Renal cortical epithelial cell (primary cell): Measurements from ENCODE around the gene UBE2QL1. TPM values are rescaled to one million over a fixed set of nuclear protein-coding genes. Genes with fewer than 3 reads are reported as not detected.

ENCODE experiments used
- DNase-seq: peaks from one replicate; pipeline ENCODE4 v3.0.0-alpha.2; 2011; ENCODE audit warnings: low read depth
- total RNA-seq: library from RNA; depleted of rRNA; stranded (reverse); fragments of >200 nt; gene quantifications from 2 replicates; pipeline ENCODE4 v1.2.3, GENCODE V29; 2014

The UBE2QL1 gene, protein sequence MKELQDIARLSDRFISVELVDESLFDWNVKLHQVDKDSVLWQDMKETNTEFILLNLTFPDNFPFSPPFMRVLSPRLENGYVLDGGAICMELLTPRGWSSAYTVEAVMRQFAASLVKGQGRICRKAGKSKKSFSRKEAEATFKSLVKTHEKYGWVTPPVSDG
- total RNA-seq, result not detected in 2 replicates

GRCh38 chr5:6448622-6449464 lies at the start of gene UBE2QL1:
Gene UBE2QL1, plus strand, starts transcription at chr5:6448859. Its CDS starts 35 bp downstream, at chr5:6448894.
- DNase-seq, result no peak

DNA sequence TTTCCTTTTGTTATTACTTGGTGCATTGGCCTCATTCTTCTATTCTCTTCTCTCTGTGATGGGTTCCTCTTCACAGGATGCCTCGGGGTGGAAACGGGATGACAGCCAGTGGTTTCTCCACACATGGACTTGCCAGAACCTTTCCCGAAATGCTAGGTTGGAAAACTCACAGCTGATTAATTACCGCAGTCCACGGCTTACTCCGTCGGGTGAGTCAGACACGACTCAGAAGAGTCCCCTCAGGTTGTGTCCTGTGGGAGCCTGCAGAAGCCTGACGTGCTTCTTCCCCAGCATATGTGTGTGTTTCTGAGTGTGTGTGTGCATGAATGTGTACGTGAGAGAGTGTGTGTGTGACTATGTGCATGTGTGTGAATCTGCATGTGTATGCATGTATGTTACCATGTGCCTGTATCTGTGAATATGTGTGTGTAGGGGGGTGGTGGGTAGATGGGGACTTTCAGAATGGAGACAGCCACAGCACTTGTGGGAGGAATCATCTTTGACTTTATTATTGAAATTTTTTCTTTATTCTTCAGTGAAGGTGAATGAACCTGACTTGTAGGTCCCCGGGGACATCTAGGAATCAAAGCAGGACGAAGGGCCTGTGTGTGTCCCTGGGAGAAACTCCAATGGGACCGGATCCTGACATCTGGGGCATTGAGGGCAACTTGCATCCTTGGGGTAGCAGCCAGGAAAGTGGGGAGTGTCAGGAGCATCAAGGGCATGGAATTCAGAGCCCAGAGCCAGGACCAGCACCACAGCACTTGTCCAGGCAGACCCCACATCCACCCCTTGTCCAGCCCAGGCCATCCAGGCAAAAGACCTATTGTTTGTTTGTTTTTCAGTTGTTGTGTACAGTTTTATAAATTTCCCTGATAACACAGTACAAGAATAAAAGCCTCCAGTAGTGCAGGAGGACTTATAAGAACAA lies 48.4 kb upstream of the UBE2QL1 start:
- peak; percentile 33 for DNase-seq

- no peak for DNase-seq
Measured at GRCh38 chr5:6401410-6401809, 47.2 kb upstream of the UBE2QL1 start.

DNA sequence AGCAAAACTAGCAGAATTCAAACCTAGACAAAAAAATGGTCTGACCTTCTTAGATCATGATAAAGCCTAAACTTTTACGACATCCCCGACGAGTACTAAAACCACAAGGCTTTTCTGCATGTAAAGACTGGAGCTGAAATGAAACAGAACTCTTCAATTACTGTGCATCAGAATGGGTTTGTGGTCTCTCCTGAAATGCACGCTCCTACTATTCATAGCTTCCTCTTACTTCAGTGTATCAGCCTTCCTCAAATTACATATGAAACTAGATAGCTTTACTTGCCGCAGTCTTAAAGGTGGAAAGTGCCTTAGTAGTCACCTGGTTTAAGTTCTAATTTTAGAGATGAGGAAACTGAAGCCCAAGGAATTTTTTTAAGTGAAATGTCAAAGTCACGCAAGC lies 45.7 kb upstream of the UBE2QL1 start:
- no peak for DNase-seq

GRCh38 chr5:6403416-6403815 lies 45.2 kb upstream of the UBE2QL1 start:
- no peak for DNase-seq

DNA sequence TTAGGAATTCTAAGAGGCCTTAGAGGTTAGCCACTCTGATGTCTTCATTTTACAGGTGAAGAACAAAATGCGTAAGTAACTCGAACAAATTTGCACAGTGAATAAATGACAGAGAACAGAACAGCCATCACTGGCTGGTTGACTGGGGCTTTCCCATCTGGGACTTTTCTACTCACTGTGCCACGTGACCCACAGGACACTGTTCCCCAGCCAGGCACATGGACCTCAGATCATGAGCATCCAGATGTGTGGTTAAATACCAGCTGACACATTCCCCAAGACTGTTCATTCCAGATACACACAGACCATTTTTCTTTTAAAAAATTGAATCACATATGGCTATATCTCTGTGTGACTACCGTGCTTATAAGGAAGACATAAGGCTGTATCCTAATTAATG lies 44.5 kb upstream of the UBE2QL1 start:
- DNase-seq, result no peak

GRCh38 chr5:6405591-6405990 lies 43.1 kb upstream of the UBE2QL1 start:
- DNase-seq, result no peak

DNA sequence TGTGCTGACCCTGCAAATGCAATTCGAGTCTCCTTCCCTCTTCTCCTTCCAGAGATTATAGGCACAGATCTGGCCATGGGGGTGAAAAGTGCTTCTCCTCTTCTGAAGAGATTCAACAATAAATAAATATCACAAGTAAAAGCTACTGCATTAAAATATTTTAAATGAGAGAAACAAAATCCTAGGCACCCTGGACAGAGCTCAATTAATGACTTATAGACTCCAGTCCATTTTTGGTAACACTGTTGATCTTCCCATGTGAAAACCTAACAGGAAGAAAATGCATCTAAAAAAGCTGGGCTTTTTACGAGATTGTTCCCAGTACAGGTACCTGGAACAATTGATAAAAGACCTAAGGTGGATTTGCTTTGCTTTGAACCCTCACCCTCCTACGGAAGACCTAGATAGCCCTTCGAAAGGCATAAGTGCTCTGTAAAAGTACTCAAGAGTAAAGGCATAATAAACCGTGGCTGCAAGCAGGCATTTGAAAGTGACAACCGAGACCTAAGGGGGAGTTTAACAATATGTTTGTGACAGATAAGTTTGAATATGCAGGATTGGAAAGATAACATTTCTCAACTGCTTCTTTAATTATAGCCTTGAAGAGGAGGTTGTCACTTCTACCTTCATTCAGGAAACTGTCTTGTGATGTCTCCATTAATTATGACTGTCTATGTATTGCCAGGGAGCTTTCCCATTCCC lies 41.0 kb upstream of the UBE2QL1 start:
- DNase-seq, result no peak

- no peak for DNase-seq
Measured at GRCh38 chr5:6408260-6408596, 40.4 kb upstream of the UBE2QL1 start.

- no peak for DNase-seq
Measured at GRCh38 chr5:6408627-6409446, 39.8 kb upstream of the UBE2QL1 start.

DNA sequence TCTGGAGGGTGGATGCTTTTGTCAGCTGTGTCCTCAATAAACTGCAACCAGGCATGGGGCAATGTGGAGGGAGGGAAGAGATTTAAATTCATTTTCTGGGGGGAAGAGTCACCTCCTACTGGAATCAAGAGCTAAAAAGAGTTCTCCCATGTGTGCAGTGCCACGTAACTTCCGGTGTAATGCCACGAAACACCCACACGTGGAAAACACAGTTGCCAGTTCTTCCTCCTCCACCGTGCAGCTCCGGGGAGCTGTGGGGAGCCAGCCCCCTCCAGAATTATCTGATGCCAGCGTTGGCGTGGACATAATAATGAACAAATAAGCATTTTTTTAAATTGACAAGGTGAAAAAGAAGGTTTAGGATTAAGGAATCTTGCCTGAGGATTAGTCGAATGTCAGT lies 38.2 kb upstream of the UBE2QL1 start:
- no peak for DNase-seq

- DNase-seq, result no peak
Measured at GRCh38 chr5:6411141-6411540, 37.5 kb upstream of the UBE2QL1 start.

GRCh38 chr5:6412811-6413210 lies 35.8 kb upstream of the UBE2QL1 start:
- no peak for DNase-seq

GRCh38 chr5:6417657-6418056 lies 31.0 kb upstream of the UBE2QL1 start:
- DNase-seq, result no peak

GRCh38 chr5:6418679-6419276 lies 29.9 kb upstream of the UBE2QL1 start:
- DNase-seq, result no peak

DNA sequence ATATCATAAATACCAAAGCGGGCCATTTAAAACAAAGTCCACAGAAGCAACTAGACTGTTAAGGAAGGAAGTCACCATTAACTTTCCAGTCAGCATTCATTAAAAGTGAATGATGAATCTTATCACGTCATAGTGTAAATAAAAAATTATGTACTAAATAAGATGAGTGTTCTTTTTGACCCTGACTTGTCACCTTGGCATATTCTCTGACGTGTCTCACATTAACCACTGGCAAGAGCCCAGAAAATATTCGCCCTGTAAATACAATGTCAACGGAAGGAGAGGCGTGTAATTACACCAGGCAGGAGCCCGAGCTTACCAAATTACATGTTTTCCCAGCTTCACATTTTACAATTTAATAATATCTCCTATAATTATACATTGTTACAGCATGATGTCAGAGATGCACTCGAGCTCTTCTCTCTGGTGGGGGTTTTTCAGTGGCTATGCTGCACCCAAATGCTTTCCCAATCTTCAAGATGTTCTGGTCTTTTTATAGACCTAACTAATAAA lies 29.3 kb upstream of the UBE2QL1 start:
- DNase-seq, result no peak

DNA sequence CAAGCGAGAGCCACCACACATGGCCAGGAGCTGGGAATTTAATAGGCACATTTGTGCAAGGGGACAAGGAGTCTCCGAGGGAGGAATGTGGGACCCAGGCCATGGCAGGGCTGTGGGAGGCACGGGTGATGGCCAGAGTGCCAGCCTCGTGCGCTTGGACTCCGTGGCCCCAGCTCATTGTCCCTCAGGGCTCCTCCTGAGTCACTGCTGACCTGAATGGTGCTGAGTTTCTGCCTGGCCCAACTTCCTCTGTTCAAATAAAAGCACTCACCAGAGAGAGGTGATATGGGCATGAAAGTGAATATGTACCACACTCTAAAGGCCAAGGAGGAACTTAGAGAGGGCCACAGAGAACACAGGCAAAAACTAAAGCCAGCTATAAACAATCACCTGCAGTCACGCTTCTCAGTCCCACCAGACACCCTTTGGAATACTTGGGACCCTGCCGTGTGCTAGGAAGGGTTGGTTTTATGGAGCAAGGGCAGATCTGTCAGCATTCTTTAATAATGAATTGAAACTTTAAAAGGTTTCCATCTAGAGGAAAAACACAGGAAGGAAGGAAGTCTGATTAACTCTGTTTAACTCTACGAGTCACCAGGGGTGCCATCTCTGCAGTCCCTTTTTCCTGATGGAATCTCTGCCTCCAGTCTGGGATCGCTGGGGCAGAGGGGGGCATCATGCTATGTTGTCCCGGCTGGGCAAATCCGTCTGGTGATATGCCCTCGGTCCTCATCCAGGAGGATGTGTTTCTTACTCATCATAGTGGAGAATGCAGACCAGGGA lies 25.1 kb upstream of the UBE2QL1 start:
- DNase-seq, result no peak

DNA sequence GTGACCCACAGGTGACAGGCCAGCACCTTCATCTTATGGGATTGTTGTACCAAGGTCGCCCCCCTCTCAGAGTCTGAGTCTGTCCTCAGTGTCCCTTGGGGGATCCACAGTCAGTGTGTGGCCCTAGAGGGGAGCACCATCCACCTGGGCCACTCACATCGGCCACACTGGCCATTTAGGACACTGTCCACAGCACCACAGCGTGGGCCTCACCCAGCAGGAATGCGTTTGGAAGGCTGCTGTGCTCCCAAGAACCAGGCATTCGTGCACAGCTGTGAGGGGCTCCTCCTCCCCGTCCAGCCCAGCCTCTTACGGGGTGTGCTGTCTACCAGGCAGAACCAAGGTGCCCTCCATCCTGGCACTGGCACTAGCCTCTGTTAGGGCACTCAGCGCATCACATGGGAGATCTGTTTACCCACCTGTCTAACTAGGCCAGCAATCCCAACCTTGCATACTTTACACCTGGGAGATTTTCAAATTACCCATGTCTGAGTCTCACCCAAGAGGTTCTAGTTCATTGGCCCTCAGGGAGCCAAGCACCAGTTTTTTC lies 24.5 kb upstream of the UBE2QL1 start:
- no peak for DNase-seq

DNA sequence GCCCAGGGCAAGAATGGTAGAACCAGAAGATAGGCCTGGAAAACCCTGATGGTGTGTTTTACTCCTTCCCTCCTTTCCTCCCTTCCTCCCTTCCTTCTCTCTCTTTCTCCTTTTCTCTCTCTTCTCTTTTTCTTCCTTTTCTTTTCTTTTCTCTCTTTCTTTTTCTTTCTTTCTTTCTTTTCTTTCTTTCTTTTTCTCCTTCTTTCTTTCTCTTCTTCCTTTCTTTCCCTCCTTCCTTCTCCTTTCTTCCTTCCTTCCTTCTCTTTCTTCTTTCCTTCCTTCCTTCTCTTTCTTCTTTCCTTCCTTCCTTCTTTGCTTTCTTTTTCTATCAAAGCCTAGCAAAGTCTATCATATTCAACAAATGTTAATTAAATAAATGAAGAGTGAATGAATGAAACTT lies 24.0 kb upstream of the UBE2QL1 start:
- DNase-seq, result no peak
